Glutamatergic neuron (in vitro differentiated cells): Measurements from ENCODE around the gene DNAJB6. TPM values are rescaled to one million over a fixed set of nuclear protein-coding genes. Genes with fewer than 3 reads are reported as not detected.

ENCODE experiments used
- DNase-seq: peaks from one replicate; pipeline ENCODE4 v3.0.0; 2022
- H3K27ac Mint-ChIP-seq: one replicate; pipeline ENCODE4 v1.8.0; 2020; ENCODE audit warnings: mild to moderate bottlenecking, mixed read lengths, inconsistent platforms; ENCODE audit not compliant: unreplicated experiment
- H3K27me3 Mint-ChIP-seq: one replicate; pipeline ENCODE4 v1.8.0; 2020; ENCODE audit warnings: mild to moderate bottlenecking, moderate library complexity, mixed read lengths, inconsistent platforms; ENCODE audit not compliant: unreplicated experiment
- H3K36me3 Mint-ChIP-seq: one replicate; pipeline ENCODE4 v1.8.0; 2020; ENCODE audit warnings: mild to moderate bottlenecking, mixed read lengths, inconsistent platforms; ENCODE audit not compliant: unreplicated experiment
- H3K4me1 Mint-ChIP-seq: one replicate; pipeline ENCODE4 v1.8.0; 2020; ENCODE audit warnings: mild to moderate bottlenecking, low read depth, mixed read lengths, inconsistent platforms; ENCODE audit not compliant: unreplicated experiment
- H3K4me3 Mint-ChIP-seq: one replicate; pipeline ENCODE4 v1.8.0; 2020; ENCODE audit warnings: mild to moderate bottlenecking, mixed read lengths, inconsistent platforms; ENCODE audit not compliant: unreplicated experiment
- H3K9me3 Mint-ChIP-seq: one replicate; pipeline ENCODE4 v1.8.0; 2020; ENCODE audit warnings: mild to moderate bottlenecking, moderate library complexity, mixed read lengths, inconsistent platforms; ENCODE audit not compliant: unreplicated experiment
- CTCF ChIP-seq: fragments of 200-600 bp; sonication (generic); IDR thresholded peaks from one replicate; pipeline ENCODE4 v1.5.0; 2021; ENCODE audit not compliant: partially characterized antibody, unreplicated experiment
- total RNA-seq: library from RNA; stranded (reverse); fragmentation: NEBNext Ultra II Directional; extraction: Animal tissue kit (Norgen Biotek cat#: 25700); gene quantifications from one replicate; pipeline ENCODE4 v1.2.1, GENCODE V29; 2021; ENCODE audit not compliant: unreplicated experiment

DNAJB6 gene
- total RNA-seq, 1 donor from 2014 or later, result 120 TPM

- no peak overlapping the region for H3K27ac Mint-ChIP-seq
- TF ChIP-seq CTCF, result no peak
- no peaks in the 10 kb centered on the region for H3K4me1 Mint-ChIP-seq
- peaks cover 10% of the 10 kb centered on the region for H3K27me3 Mint-ChIP-seq
- H3K36me3 Mint-ChIP-seq, result peaks cover 12% of the 10 kb centered on the region
- no peak overlapping the region for H3K4me3 Mint-ChIP-seq
- no peak for DNase-seq
- peaks cover 10% of the 10 kb centered on the region for H3K9me3 Mint-ChIP-seq
These were observed 103.7 kb downstream of the DNAJB6 start for GRCh38 chr7:157440346-157441022.

GRCh38 chr7:157441023-157441399 lies 104.2 kb downstream of the DNAJB6 start:
- Mint-ChIP-seq H3K36me3 (peaks cover 12% of the 10 kb centered on the region), H3K27ac (no peak overlapping the region), H3K4me1 (no peaks in the 10 kb centered on the region), H3K9me3 (peaks cover 10% of the 10 kb centered on the region), H3K4me3 (no peak overlapping the region), H3K27me3 (peaks cover 10% of the 10 kb centered on the region)
- no peak for DNase-seq
- no peak for TF ChIP-seq CTCF

- peaks cover 10% of the 10 kb centered on the region for H3K27me3 Mint-ChIP-seq
- H3K36me3 Mint-ChIP-seq, result peaks cover 12% of the 10 kb centered on the region
- no peak for DNase-seq
- H3K27ac Mint-ChIP-seq, result no peak overlapping the region
- H3K4me3 Mint-ChIP-seq, result no peak overlapping the region
- no peak for TF ChIP-seq CTCF
- H3K9me3 Mint-ChIP-seq, result peaks cover 10% of the 10 kb centered on the region
- no peaks in the 10 kb centered on the region for H3K4me1 Mint-ChIP-seq
These were observed 105.7 kb downstream of the DNAJB6 start for GRCh38 chr7:157442456-157442855.

- Mint-ChIP-seq H3K4me3 (no peak overlapping the region), H3K36me3 (peaks cover 12% of the 10 kb centered on the region), H3K27me3 (peaks cover 10% of the 10 kb centered on the region), H3K4me1 (no peaks in the 10 kb centered on the region), H3K27ac (no peak overlapping the region), H3K9me3 (peaks cover 10% of the 10 kb centered on the region)
- no peak for DNase-seq
- no peak for TF ChIP-seq CTCF
These were observed 106.4 kb downstream of the DNAJB6 start for GRCh38 chr7:157442993-157443831.
